NOMO-1 treated with DMSO at 0.1 percent for 48 hours (cell line): ENCODE measurements around the gene MCCD1.

ENCODE experiments used
- DNase-seq: peaks from one replicate; lab custom pipeline; 2025; ENCODE audit not compliant: unreplicated experiment; lab: John Stamatoyannopoulos, UW

Gene MCCD1

GRCh38 chr6:31569861-31570536 is 41.2 kb downstream of the MCCD1 start:
- no peak for DNase-seq

GRCh38 chr6:31572041-31572911 is 43.5 kb downstream of the MCCD1 start, which contains the start of gene LTA:
Gene LTA, plus strand, starts transcription at chr6:31572289. Its CDS starts 454 bp downstream, at chr6:31572743.
- no peak for DNase-seq

- DNase-seq: no peak
Measured at GRCh38 chr6:31573239-31574105, 44.7 kb downstream of the MCCD1 start.

- no peak for DNase-seq
Measured at GRCh38 chr6:31574106-31575061, 45.6 kb downstream of the MCCD1 start.

GRCh38 chr6:31575335-31575901 is 46.7 kb downstream of the MCCD1 start, which contains the start of gene TNF:
Gene TNF, plus strand, starts transcription at chr6:31575565. Its CDS starts 177 bp downstream, at chr6:31575742.
- peak; percentile 78 for DNase-seq

GRCh38 chr6:31575952-31576685 is 47.4 kb downstream of the MCCD1 start:
- no peak for DNase-seq

GRCh38 chr6:31576897-31577578 is 48.3 kb downstream of the MCCD1 start:
- DNase-seq: no peak

GRCh38 chr6:31577579-31577966 is 48.8 kb downstream of the MCCD1 start:
- no peak for DNase-seq

- no peak for DNase-seq
Measured at GRCh38 chr6:31578184-31579118, 49.7 kb downstream of the MCCD1 start.

GRCh38 chr6:31579119-31579505 is 50.4 kb downstream of the MCCD1 start:
- DNase-seq: no peak
